A204.1 (cell line): ENCODE data around the gene NTRK3.

Experiments used
- FAIRE-seq: peaks from 2 replicates; lab custom pipeline; 2012; peaks lifted over from hg19 to GRCh38; lab: Jason Lieb, UNC

NTRK3 gene

DNA sequence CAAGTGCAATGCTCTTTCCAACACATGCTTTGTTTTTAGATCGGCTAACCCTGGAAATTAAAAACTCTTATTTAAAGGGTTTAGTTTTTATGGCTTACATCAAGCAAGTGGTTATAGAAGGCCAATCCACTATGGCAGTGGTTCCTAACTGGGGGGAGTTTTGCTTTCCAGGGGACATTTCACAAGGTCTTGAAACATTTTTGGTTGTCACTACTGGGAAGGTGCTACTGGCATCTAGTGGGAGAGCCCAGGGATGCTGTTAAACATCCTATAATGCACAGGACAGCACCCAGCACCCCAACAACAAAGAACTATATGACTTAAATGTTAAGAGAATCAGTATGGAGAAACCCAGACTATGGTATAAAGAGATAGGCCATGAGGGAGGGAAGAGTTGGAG lies 439.0 kb downstream of the NTRK3 start:
- no peak for FAIRE-seq

DNA sequence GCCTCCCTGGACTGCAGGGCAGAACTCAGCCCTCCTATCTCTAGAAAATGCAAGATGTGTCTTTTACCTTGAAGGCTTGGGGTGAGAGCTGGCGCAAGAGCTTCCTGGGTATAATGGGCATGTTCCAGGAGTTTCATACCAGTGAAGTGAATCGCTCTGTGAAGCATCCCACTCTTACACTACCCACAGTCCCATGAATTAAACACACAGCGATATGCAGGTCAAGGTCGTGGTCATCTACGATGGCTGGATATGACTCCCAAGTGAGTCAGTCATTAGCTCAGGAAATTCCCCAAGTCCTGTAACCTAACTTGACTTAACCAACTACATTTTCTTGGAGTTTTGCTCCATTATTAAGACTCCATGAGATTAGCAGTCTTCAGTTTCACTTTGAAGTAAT lies 439.7 kb downstream of the NTRK3 start:
- no peak for FAIRE-seq

DNA sequence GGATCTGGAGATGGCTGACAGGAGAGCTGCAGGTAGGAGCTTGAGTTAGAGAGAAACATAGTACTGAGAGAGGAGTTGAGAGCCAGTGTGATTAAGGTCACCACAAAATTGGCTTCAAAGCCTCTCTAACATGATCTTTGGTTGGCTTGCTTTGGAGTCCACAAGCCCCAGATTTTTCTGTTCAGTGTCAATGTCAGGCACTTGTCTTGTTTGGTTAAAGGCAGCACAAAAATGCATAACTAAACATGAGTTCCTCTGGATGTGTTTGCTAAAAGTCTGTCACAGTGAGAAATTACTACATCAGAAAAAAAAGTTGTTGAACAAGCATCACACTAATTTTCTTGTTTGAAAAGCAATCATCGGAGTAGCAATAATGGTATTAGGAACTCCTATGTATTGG lies 440.5 kb downstream of the NTRK3 start:
- no peak for FAIRE-seq
